Measurements from ENCODE around the gene ISCA2.
A peak's percentile ranks its signal among the peaks of the same experiment; 100 is the strongest.

ISCA2 gene

DNA sequence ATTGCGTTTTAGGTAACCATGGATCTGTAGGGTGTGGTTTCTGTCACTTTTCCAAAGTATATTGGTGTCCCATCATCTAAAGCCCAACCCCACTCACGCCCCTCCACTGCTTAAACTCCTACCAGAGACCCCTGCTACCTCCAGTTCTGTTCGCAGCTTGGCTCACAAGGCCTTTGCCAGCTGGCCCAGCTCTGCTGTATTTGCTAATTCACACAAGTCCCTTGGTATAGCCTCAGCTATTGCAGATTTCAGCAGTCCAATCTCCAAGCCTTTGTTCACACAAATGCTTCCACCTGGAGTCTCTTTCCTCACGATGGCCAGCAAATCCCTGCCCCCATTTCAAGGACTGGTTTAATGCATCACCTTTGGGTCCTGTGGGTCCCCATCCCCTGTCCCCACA lies 24.2 kb downstream of the ISCA2 start:
- Histone ChIP-seq H3K36me3 (replicated peaks) (no peaks in the 10 kb centered on the region), H3K9me3 (no peaks in the 10 kb centered on the region), H3K4me3 (no peak overlapping the region), H3K4me1 (no peaks in the 10 kb centered on the region), H3K27me3 (ENCODE audit: low read depth) (peaks cover 6% of the 10 kb centered on the region)
- in situ Hi-C loops (cut with MboI; ENCODE audit: low sequenced_read_pairs): no loop called here
- no peak for DNase-seq (ENCODE audit: low spot score in 2 of 2)

DNA sequence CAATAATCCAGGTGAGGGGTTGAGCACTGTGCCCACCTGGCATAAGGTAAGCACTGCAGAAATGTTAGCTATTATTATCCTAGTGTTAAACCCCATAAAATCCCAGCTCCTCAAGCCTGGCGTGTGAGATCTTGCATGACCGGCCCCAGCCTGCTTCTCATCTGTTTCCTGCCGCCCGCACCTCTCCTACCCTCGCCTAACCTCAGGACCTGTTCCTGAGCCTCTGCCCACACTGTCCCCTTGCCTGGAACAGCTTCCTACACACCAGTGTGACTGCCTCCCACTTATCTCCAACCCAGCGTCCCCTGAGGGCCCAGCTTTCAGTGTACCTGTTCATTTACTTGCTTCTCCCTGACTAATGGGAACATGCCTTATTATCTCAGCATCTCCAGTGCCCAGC lies 24.7 kb downstream of the ISCA2 start:
- Histone ChIP-seq H3K9me3 (no peaks in the 10 kb centered on the region), H3K4me1 (no peaks in the 10 kb centered on the region), H3K27me3 (ENCODE audit: low read depth) (peaks cover 6% of the 10 kb centered on the region), H3K4me3 (no peak overlapping the region), H3K36me3 (replicated peaks) (no peaks in the 10 kb centered on the region)
- in situ Hi-C loops (cut with MboI; ENCODE audit: low sequenced_read_pairs): no loop called here
- DNase-seq (ENCODE audit: low spot score in 2 of 2): no peak

GRCh38 chr14:74519316-74520074 lies 25.9 kb downstream of the ISCA2 start:
- no peaks in the 10 kb centered on the region for H3K9me3 ChIP-seq
- H3K36me3 ChIP-seq (replicated peaks): no peaks in the 10 kb centered on the region
- H3K27me3 ChIP-seq (ENCODE audit: low read depth): peaks cover 10% of the 10 kb centered on the region
- no peak overlapping the region for H3K4me3 ChIP-seq
- in situ Hi-C loops (cut with MboI; ENCODE audit: low sequenced_read_pairs): no loop called here
- no peaks in the 10 kb centered on the region for H3K4me1 ChIP-seq
- DNase-seq (ENCODE audit: low spot score in 2 of 2): no peak

GRCh38 chr14:74521756-74522155 lies 28.2 kb downstream of the ISCA2 start:
- peaks cover 17% of the 10 kb centered on the region for H3K27me3 ChIP-seq (ENCODE audit: low read depth)
- in situ Hi-C loops (cut with MboI; ENCODE audit: low sequenced_read_pairs): no loop called here
- no peak overlapping the region for H3K4me3 ChIP-seq
- H3K4me1 ChIP-seq: no peaks in the 10 kb centered on the region
- H3K36me3 ChIP-seq (replicated peaks): no peaks in the 10 kb centered on the region
- H3K9me3 ChIP-seq: no peaks in the 10 kb centered on the region
- no peak for DNase-seq (ENCODE audit: low spot score in 2 of 2)

DNA sequence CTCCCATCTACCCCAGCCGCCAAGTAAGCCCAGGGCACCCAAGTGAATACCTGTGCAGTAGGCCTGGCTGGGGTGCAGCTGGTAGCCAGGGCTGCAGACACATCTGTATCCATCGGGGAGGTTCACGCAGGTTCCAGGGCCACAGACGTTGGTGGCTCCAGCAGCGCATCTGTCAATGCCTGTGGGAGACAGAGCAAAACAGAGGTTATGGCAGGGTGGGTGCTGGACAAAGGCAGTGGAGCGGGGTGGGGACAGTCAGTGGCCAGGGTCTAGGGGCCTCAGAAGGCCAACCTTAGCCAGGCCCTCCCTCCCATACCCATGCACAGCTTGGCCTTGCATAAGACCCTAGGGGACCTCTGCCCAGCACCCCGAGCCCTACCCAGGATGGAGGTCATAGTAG lies 29.2 kb downstream of the ISCA2 start:
- H3K4me3 ChIP-seq: no peak overlapping the region
- no peaks in the 10 kb centered on the region for H3K4me1 ChIP-seq
- H3K9me3 ChIP-seq: no peaks in the 10 kb centered on the region
- in situ Hi-C loops (cut with MboI; ENCODE audit: low sequenced_read_pairs): no loop called here
- no peak for DNase-seq (ENCODE audit: low spot score in 2 of 2)
- peaks cover 17% of the 10 kb centered on the region for H3K27me3 ChIP-seq (ENCODE audit: low read depth)
- no peaks in the 10 kb centered on the region for H3K36me3 ChIP-seq (replicated peaks)

- Histone ChIP-seq H3K4me1 (no peaks in the 10 kb centered on the region), H3K27me3 (ENCODE audit: low read depth) (peaks cover 17% of the 10 kb centered on the region), H3K4me3 (no peak overlapping the region), H3K36me3 (replicated peaks) (no peaks in the 10 kb centered on the region), H3K9me3 (no peaks in the 10 kb centered on the region)
- in situ Hi-C loops (cut with MboI; ENCODE audit: low sequenced_read_pairs): no loop called here
- no peak for DNase-seq (ENCODE audit: low spot score in 2 of 2)
Observed at GRCh38 chr14:74524076-74524811, 30.7 kb downstream of the ISCA2 start.

DNA sequence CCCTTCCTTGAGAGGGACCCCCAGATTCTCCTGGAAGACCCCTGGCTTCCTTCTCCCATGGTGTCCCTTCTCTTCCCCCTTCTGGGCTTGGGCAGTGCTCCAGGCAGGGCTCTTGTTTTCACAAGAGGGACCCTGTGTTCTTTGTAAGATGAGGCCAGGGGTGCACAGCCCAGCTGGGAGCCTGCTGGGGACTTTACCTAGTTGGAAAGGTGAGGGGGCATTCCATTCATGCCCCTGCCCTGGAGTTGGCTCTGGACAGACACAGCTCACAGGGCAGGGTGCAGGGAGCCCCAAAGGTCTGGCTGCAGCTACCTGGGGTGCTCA lies 31.2 kb downstream of the ISCA2 start:
- Histone ChIP-seq H3K36me3 (replicated peaks) (no peaks in the 10 kb centered on the region), H3K4me3 (no peak overlapping the region), H3K9me3 (no peaks in the 10 kb centered on the region), H3K4me1 (no peaks in the 10 kb centered on the region), H3K27me3 (ENCODE audit: low read depth) (peaks cover 17% of the 10 kb centered on the region)
- in situ Hi-C loops (cut with MboI; ENCODE audit: low sequenced_read_pairs): no loop called here
- DNase-seq (ENCODE audit: low spot score in 2 of 2): no peak

GRCh38 chr14:74525361-74525851 lies 31.8 kb downstream of the ISCA2 start:
- Histone ChIP-seq H3K4me3 (no peak overlapping the region), H3K27me3 (ENCODE audit: low read depth) (peaks cover 17% of the 10 kb centered on the region), H3K4me1 (no peaks in the 10 kb centered on the region), H3K36me3 (replicated peaks) (no peaks in the 10 kb centered on the region), H3K9me3 (no peaks in the 10 kb centered on the region)
- in situ Hi-C loops (cut with MboI; ENCODE audit: low sequenced_read_pairs): no loop called here
- DNase-seq (ENCODE audit: low spot score in 2 of 2): no peak

- Histone ChIP-seq H3K27me3 (ENCODE audit: low read depth) (peaks cover 11% of the 10 kb centered on the region), H3K4me1 (peaks cover 6% of the 10 kb centered on the region), H3K9me3 (no peaks in the 10 kb centered on the region), H3K36me3 (replicated peaks) (no peaks in the 10 kb centered on the region), H3K4me3 (no peak overlapping the region)
- in situ Hi-C loops (cut with MboI; ENCODE audit: low sequenced_read_pairs): no loop called here
- DNase-seq (ENCODE audit: low spot score in 2 of 2): no peak
Observed at GRCh38 chr14:74526854-74527585, 33.5 kb downstream of the ISCA2 start.

GRCh38 chr14:74527736-74528280 lies 34.2 kb downstream of the ISCA2 start:
- Histone ChIP-seq H3K27me3 (ENCODE audit: low read depth) (peaks cover 11% of the 10 kb centered on the region), H3K36me3 (replicated peaks) (no peaks in the 10 kb centered on the region), H3K9me3 (no peaks in the 10 kb centered on the region), H3K4me1 (peaks cover 6% of the 10 kb centered on the region), H3K4me3 (no peak overlapping the region)
- no peak for DNase-seq (ENCODE audit: low spot score in 2 of 2)
- in situ Hi-C loops (cut with MboI; ENCODE audit: low sequenced_read_pairs): no loop called here

GRCh38 chr14:74528406-74528805 lies 34.8 kb downstream of the ISCA2 start:
- H3K4me1 ChIP-seq: peaks cover 6% of the 10 kb centered on the region
- in situ Hi-C loops (cut with MboI; ENCODE audit: low sequenced_read_pairs): no loop called here
- H3K36me3 ChIP-seq (replicated peaks): no peaks in the 10 kb centered on the region
- DNase-seq (ENCODE audit: low spot score in 2 of 2): no peak
- H3K27me3 ChIP-seq (ENCODE audit: low read depth): peaks cover 11% of the 10 kb centered on the region
- H3K4me3 ChIP-seq: no peak overlapping the region
- H3K9me3 ChIP-seq: no peaks in the 10 kb centered on the region

GRCh38 chr14:74528886-74529285 lies 35.3 kb downstream of the ISCA2 start:
- in situ Hi-C loops (cut with MboI; ENCODE audit: low sequenced_read_pairs): no loop called here
- no peak for DNase-seq (ENCODE audit: low spot score in 2 of 2)
- H3K27me3 ChIP-seq (ENCODE audit: low read depth): peaks cover 11% of the 10 kb centered on the region
- peaks cover 6% of the 10 kb centered on the region for H3K4me1 ChIP-seq
- no peak overlapping the region for H3K4me3 ChIP-seq
- no peaks in the 10 kb centered on the region for H3K36me3 ChIP-seq (replicated peaks)
- no peaks in the 10 kb centered on the region for H3K9me3 ChIP-seq

DNA sequence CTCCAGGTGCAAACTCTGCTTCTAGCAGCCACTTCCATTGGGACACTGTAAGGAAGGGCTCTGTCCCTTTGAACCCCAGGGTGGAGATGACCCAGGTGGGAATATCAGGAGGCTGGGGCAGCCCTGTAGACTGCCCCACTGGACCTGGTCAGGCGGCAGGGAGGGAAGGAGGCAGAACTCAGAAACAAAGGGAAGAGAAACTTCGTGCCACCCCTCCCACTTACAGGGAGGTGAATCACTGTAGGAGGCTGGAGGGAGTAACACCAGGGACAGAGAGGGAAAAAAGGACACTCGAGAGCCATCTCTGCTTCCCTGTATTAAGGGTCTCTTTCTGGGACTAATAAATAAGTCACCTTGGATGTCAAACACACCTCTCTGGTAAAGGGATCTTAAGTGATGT lies 37.4 kb downstream of the ISCA2 start:
- no peak for DNase-seq (ENCODE audit: low spot score in 2 of 2)
- H3K9me3 ChIP-seq: no peaks in the 10 kb centered on the region
- H3K4me3 ChIP-seq: no peak overlapping the region
- peaks cover 6% of the 10 kb centered on the region for H3K4me1 ChIP-seq
- H3K36me3 ChIP-seq (replicated peaks): no peaks in the 10 kb centered on the region
- H3K27me3 ChIP-seq (ENCODE audit: low read depth): no peaks in the 10 kb centered on the region
- in situ Hi-C loops (cut with MboI; ENCODE audit: low sequenced_read_pairs): no loop called here

DNA sequence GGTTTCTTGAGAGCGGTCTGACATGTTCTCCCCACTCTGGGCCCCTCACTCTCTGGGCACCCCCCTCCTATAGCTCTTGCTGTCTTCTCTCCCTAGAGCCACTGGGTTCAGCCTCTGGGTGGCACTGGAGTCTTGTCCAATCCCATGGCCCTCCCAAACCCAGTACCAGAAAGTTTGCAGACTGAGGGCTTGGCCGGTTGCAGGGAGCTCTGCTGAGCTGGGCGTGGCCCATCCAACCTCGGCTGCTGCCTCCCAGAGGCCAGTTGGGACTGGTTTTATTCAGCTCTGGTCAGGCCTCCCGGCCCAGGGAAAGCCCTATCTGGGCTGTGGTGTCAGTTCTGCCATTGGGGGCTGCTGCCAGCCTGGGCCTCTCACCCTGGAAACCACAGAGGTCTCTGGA lies 37.9 kb downstream of the ISCA2 start:
- Histone ChIP-seq H3K4me1 (peaks cover 6% of the 10 kb centered on the region), H3K36me3 (replicated peaks) (no peaks in the 10 kb centered on the region), H3K27me3 (ENCODE audit: low read depth) (no peaks in the 10 kb centered on the region), H3K4me3 (no peak overlapping the region), H3K9me3 (no peaks in the 10 kb centered on the region)
- peak in 1 of 2 experiments; percentile 67 for DNase-seq (ENCODE audit: low spot score in 2 of 2)
- in situ Hi-C loops (cut with MboI; ENCODE audit: low sequenced_read_pairs): no loop called here

All from HAP-1 (cell line).